ENCODE data around the gene SPDYC. TPM values are rescaled to one million over a fixed set of nuclear protein-coding genes. Genes with fewer than 3 reads are reported as not detected.

The SPDYC gene
- polyA plus RNA-seq, 3 donors from 2014 or later = not detected

GRCh38 chr11:65130631-65131416 lies 39.2 kb upstream of the SPDYC start:
- H3K9me3 Mint-ChIP-seq = no peaks in the 10 kb centered on the region
- DNase-seq = no peak
- H3K4me3 Mint-ChIP-seq = no peak overlapping the region
- H3K4me1 Mint-ChIP-seq = peaks cover 28 to 33% of the 10 kb centered on the region in 2 donors
- peak overlapping the region in 2 of 6 donors; percentile 37 to 54 for H3K27ac Mint-ChIP-seq
- peaks cover 13 to 15% (median 14%) of the 10 kb centered on the region in 3 donors for H3K27me3 Mint-ChIP-seq (ENCODE audit: low read depth in 3 of 3)
- peaks cover 3 to 19% (median 7%) of the 10 kb centered on the region in 3 donors for H3K36me3 Mint-ChIP-seq

DNA sequence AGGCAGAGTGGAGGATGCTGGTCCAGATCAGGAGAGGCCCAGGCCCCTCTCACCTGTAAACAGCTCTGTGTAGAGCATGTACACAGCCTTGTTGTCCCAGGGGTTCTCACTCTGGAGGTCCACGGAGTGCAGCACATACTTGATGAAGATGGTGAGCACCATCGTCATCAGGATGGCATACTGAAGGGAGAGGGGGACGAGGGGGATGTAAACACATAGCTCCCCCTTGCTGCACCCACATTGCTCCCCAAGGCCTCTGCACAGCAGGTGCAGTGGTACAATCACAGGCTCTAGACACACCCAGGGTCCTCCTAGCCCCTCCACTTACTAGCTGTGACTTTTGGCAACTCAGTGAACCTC lies 38.6 kb upstream of the SPDYC start:
- Mint-ChIP-seq H3K36me3 (peaks cover 3 to 18% (median 7%) of the 10 kb centered on the region in 3 donors), H3K27me3 (ENCODE audit: low read depth in 3 of 3) (peaks cover 13 to 15% (median 14%) of the 10 kb centered on the region in 3 donors), H3K27ac (peak overlapping the region in 2 of 6 donors; percentile 37 to 54), H3K4me1 (peaks cover 34 to 39% of the 10 kb centered on the region in 2 donors), H3K9me3 (no peaks in the 10 kb centered on the region), H3K4me3 (no peak overlapping the region)
- DNase-seq = no peak

GRCh38 chr11:65131895-65132237 lies 38.2 kb upstream of the SPDYC start:
- peaks cover 13 to 15% (median 14%) of the 10 kb centered on the region in 3 donors for H3K27me3 Mint-ChIP-seq (ENCODE audit: low read depth in 3 of 3)
- peaks cover 38 to 41% of the 10 kb centered on the region in 2 donors for H3K4me1 Mint-ChIP-seq
- H3K27ac Mint-ChIP-seq = peak overlapping the region in 2 of 6 donors; percentile 99 to 100
- peaks cover 3 to 15% (median 4%) of the 10 kb centered on the region in 3 donors for H3K36me3 Mint-ChIP-seq
- H3K9me3 Mint-ChIP-seq = no peaks in the 10 kb centered on the region
- DNase-seq = no peak
- H3K4me3 Mint-ChIP-seq = peak overlapping the region in 2 of 5 donors; percentile 98 to 100

DNA sequence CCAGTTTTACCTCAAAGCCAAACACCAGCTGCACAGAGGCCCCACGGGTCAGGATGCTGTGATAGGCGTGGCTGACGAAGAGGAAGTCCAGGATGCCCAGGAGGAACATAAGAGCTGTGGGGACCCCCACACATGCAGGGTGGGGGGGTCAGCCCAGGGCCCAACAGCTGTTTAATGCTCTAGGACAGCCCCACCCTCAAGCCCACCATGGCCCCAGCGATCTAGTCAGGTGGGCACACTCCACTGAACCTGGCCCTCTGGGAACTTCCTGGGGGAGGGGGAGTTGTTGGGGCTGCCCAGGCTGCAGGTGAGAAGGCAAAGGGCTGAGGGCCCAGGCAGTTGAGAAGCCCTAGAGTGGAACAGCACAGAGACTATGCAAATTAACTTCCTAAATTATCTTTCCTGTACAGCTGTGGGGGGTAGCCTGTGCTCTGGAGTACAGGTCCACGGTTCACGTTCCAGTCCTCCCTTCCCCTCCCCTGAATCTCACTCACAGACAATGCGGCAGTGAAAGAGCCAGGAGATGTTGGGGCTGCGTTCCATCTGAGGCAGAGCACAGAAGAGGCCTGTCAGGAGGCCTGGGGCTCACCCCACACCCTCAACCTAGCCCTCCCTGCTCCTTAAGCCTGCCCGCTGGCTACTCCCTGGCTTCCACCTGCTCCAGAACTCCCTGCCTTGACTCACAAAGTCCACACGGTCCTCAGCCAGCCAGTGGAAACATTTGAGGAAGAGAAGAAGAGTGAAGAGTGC lies 37.6 kb upstream of the SPDYC start:
- Mint-ChIP-seq H3K36me3 (peaks cover 3 to 9% (median 4%) of the 10 kb centered on the region in 3 donors), H3K4me1 (peaks cover 38 to 42% of the 10 kb centered on the region in 2 donors), H3K4me3 (peak overlapping the region; percentile 93 to 100 (median 98)), H3K9me3 (no peaks in the 10 kb centered on the region), H3K27me3 (ENCODE audit: low read depth in 3 of 3) (peaks cover 13 to 15% (median 14%) of the 10 kb centered on the region in 3 donors), H3K27ac (peak overlapping the region; percentile 60 to 100 (median 100))
- no peak for DNase-seq

- Mint-ChIP-seq H3K27ac (peak overlapping the region; percentile 99 to 100 (median 100)), H3K4me3 (peak overlapping the region; percentile 93 to 100 (median 98)), H3K4me1 (peaks cover 38 to 45% of the 10 kb centered on the region in 2 donors), H3K9me3 (no peaks in the 10 kb centered on the region), H3K27me3 (ENCODE audit: low read depth in 3 of 3) (peaks cover 13 to 15% (median 14%) of the 10 kb centered on the region in 3 donors), H3K36me3 (peaks cover 3 to 9% (median 4%) of the 10 kb centered on the region in 3 donors)
- peak in 2 of 3 donors; percentile 29 to 34 for DNase-seq
These were observed 36.9 kb upstream of the SPDYC start for GRCh38 chr11:65132988-65133700.

DNA sequence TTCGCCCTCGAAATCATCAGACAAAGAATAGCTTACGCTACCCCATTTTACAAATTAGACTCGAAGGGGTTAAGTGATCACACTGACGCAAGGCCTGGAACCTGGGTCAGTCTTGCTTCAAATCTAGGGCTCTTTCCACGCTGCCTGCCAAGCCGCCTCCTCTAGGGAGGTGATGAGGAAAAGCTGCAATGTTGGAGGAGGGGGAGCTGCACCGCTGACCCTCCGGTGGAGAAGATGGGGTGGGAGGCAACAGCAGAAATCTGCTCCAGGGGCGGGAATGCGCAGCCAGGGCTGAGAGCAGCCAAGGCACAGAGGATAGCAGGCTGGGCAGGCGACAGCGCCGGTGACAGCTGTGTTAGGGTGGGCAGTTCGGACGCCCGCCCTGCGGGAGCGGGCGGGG lies 36.3 kb upstream of the SPDYC start:
- Mint-ChIP-seq H3K4me1 (peaks cover 38 to 45% of the 10 kb centered on the region in 2 donors), H3K4me3 (peak overlapping the region; percentile 93 to 100 (median 98)), H3K27me3 (ENCODE audit: low read depth in 3 of 3) (peaks cover 13 to 15% (median 14%) of the 10 kb centered on the region in 3 donors), H3K36me3 (peaks cover 3 to 5% (median 4%) of the 10 kb centered on the region in 3 donors), H3K27ac (peak overlapping the region; percentile 99 to 100 (median 100)), H3K9me3 (no peaks in the 10 kb centered on the region)
- DNase-seq = peak in 1 of 3 donors; percentile 17

GRCh38 chr11:65134240-65134951 lies 35.6 kb upstream of the SPDYC start, which contains the start of gene SYVN1:
SYVN1 (minus strand) TSS chr11:65134519; CDS start chr11:65133601, 918 bp downstream.
- peak; percentile 93 to 94 (median 93) for DNase-seq
- Mint-ChIP-seq H3K4me3 (peak within 1 kb of the TSS; percentile 93 to 100 (median 98)), H3K9me3 (no peaks in the 10 kb centered on the region), H3K27ac (peak within 1 kb of the TSS; percentile 99 to 100 (median 100)), H3K36me3 (peaks cover 3 to 4% (median 4%) of the 10 kb centered on the region in 3 donors), H3K4me1 (peaks cover 38 to 45% of the 10 kb centered on the region in 2 donors), H3K27me3 (ENCODE audit: low read depth in 3 of 3) (peaks cover 13 to 15% (median 14%) of the 10 kb centered on the region in 3 donors)

DNA sequence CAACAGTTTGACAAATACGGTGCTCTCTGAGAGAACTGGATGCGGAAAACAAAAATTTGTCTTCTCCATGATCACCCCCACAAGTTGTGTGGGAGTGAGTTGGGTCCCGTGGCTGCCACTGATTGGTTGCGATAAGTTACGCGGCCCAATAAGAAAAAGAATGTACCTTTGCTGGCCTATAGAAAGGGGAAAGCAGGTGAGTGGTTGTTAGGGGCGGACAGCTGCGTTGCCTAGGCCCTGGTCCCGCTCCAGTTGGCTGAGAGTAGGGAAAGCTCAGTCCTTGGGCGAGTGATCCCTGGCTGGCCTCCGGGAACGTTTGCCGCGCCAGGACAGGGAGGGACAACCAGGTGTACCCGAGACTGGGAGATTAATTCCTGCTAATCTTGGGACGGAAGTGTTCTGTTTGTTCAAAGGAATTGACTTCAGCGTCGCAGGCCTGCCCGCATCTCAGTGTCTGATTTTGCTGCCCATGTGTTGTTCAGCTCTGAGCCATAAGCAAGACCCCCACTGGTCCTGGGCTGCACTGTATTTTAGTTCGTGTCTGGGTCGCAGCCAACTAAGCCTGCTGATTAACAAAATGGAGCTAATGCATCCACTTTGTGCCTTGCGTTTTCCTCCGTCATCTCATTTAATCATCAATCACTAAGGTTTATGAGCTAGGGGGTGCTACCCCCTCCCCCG lies 34.9 kb upstream of the SPDYC start:
- Mint-ChIP-seq H3K4me1 (peaks cover 38 to 45% of the 10 kb centered on the region in 2 donors), H3K9me3 (no peaks in the 10 kb centered on the region), H3K27me3 (ENCODE audit: low read depth in 3 of 3) (peaks cover 13 to 16% (median 15%) of the 10 kb centered on the region in 3 donors), H3K27ac (peak overlapping the region; percentile 99 to 100 (median 100)), H3K36me3 (peaks cover 3 to 4% (median 4%) of the 10 kb centered on the region in 3 donors), H3K4me3 (peak overlapping the region; percentile 93 to 100 (median 98))
- DNase-seq = peak; percentile 90 to 91 (median 91)

- Mint-ChIP-seq H3K4me3 (peak overlapping the region; percentile 93 to 100 (median 98)), H3K27ac (peak overlapping the region; percentile 99 to 100 (median 100)), H3K4me1 (peaks cover 38 to 45% of the 10 kb centered on the region in 2 donors), H3K36me3 (peaks cover 3 to 4% (median 4%) of the 10 kb centered on the region in 3 donors), H3K9me3 (no peaks in the 10 kb centered on the region), H3K27me3 (ENCODE audit: low read depth in 3 of 3) (peaks cover 13 to 16% (median 15%) of the 10 kb centered on the region in 3 donors)
- no peak for DNase-seq
These were observed 34.3 kb upstream of the SPDYC start for GRCh38 chr11:65135633-65136145.

DNA sequence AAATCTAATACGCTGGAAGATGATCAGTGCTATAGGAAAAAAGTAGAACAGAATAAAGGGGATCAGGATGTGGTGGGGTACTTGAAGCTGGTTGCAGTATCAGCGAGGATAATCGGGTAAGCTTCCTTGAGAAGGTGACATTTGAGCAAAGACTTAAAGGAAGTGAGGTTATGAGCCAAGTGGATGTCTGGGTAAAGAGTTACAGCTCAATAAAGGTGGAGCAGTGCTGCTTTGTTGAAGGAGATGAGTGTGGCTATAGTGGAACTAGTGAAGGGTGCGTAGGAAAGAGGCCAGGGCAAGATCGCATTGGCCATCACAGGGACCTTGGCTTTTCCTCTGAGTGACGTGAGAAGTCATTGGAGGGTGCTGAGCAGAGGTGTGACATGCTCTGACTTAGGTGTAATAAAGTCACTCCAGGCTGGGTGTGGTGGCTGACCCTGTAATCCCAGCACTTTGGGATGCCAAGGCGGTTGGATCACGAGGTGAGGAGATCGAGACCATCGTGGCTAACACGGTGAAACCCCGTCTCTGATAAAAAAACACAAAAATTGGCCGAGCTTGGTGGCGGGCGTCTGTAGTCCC lies 33.4 kb upstream of the SPDYC start:
- Mint-ChIP-seq H3K9me3 (no peaks in the 10 kb centered on the region), H3K27ac (peak overlapping the region in 5 of 6 donors; percentile 94 to 100 (median 100)), H3K27me3 (ENCODE audit: low read depth in 3 of 3) (peaks cover 13 to 16% (median 15%) of the 10 kb centered on the region in 3 donors), H3K4me1 (peaks cover 38 to 42% of the 10 kb centered on the region in 2 donors), H3K4me3 (peak overlapping the region in 4 of 5 donors; percentile 70 to 99 (median 86)), H3K36me3 (no peaks in the 10 kb centered on the region)
- no peak for DNase-seq

- Mint-ChIP-seq H3K36me3 (no peaks in the 10 kb centered on the region), H3K4me3 (no peak overlapping the region), H3K27ac (no peak overlapping the region), H3K4me1 (peaks cover 0 to 4% of the 10 kb centered on the region in 2 donors), H3K27me3 (ENCODE audit: low read depth in 3 of 3) (peaks cover 0 to 10% (median 7%) of the 10 kb centered on the region in 3 donors), H3K9me3 (no peaks in the 10 kb centered on the region)
- no peak for DNase-seq
These were observed 28.0 kb upstream of the SPDYC start for GRCh38 chr11:65141896-65142494.

Measured in immature natural killer cell (primary cell).